Peyer's patch (tissue), 4 donors: ENCODE results near the gene B3GALT5. TPM values are rescaled to one million over a fixed set of nuclear protein-coding genes. Genes with fewer than 3 reads are reported as not detected.

Source experiments
- DNase-seq, 3 donors: peaks; one replicate each; pipeline ENCODE4 v3.0.0-alpha.2; 2017 to 2019
- H3K27ac ChIP-seq, 4 donors: fragments of 200-600 bp; sonication (generic); one replicate each; pipeline ENCODE4 v1.5.1; 2016 to 2019
- H3K27me3 ChIP-seq, 2 donors: fragments of 200-600 bp; sonication (generic); one replicate each; pipeline ENCODE4 v1.5.1; 2019
- H3K36me3 ChIP-seq, 3 donors: fragments of 200-600 bp; sonication (generic); one replicate each; pipeline ENCODE4 v1.5.1; 2016 to 2019
- H3K4me1 ChIP-seq, 4 donors: fragments of 200-600 bp; sonication (generic); one replicate each; pipeline ENCODE4 v1.5.1; 2016 to 2019
- H3K4me3 ChIP-seq, 4 donors: fragments of 200-600 bp; sonication (generic); 1 replicate in 3 of 4; 2 replicates in 1 of 4; pipeline ENCODE4 v1.5.1; 2016 to 2019; ENCODE audit warnings: mild to moderate bottlenecking in 1 of 4
- H3K9me3 ChIP-seq, 4 donors: fragments of 200-600 bp; sonication (generic); one replicate each; pipeline ENCODE4 v1.5.1; 2016 to 2019; ENCODE audit warnings: mild to moderate bottlenecking in 1 of 4
- POLR2A ChIP-seq, 2 donors: fragments of 450-650 bp; IDR thresholded peaks; one replicate each; pipeline ENCODE4 v1.5.1; 2017; ENCODE audit warnings: antibody characterized with exemption in 2 of 2, mild to moderate bottlenecking in 2 of 2, moderate library complexity in 2 of 2
- total RNA-seq, 4 donors: library from RNA; depleted of rRNA; stranded (reverse); fragments of >200 nt; gene quantifications; one replicate each; pipeline ENCODE4 v1.1.0, GENCODE V29; 2016
- TF ChIP-seq, protein P1 (sequence below), 6 experiments: fragments of 450-650 bp in 4 of 6; fragments of 200-600 bp in 2 of 6; sonication (generic) in 1 of 6; IDR thresholded peaks; one replicate each; pipeline ENCODE4 v1.5.1; 2017 to 2019; ENCODE audit warnings: antibody characterized with exemption in 6 of 6, mild to moderate bottlenecking in 3 of 6, moderate library complexity in 1 of 6

The B3GALT5 gene, protein sequence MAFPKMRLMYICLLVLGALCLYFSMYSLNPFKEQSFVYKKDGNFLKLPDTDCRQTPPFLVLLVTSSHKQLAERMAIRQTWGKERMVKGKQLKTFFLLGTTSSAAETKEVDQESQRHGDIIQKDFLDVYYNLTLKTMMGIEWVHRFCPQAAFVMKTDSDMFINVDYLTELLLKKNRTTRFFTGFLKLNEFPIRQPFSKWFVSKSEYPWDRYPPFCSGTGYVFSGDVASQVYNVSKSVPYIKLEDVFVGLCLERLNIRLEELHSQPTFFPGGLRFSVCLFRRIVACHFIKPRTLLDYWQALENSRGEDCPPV
- 100 to 1,000 TPM in 3 of 4 donors, 10 to 100 TPM in 1; 16.5 to 147 (median 125) TPM for total RNA-seq

DNA sequence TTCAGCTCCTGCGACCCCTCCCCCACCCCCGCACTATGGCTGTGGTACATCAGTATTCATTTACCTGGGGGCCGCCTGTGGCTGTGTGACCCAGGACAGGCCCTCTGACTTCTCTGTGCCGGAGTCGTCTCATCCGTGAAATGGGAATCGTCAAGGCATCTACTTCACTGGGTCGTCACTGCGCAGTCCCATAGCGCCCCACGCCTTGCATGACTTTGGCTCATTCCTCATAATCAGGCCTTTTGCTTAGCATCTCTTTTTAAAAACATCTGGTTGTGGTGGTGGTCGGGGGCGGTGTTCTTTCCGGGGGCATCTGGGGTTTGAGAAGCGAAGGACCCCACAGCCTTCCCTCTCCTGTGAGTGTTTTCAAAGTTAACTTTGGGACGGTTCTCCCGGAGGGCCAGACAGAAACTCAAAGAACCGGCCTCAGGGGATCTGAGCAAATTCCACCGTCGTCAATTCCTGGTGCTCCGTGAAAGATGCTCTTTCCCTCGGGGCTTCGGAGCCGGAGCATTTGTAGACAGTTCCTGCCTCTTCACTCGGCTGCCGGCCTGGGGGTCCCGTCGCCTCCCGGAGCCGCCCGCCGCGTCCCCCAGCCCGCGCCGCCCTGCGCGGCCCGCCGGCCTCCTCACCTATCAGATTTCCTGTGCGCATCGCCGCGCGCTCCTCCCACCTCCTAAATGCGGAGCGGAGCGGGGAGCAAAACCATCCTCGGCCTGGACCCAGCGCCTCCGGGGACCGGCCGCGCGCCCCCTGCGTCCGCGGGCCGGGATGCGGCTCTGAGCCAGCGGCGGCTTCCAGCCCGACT, at the start of gene B3GALT5:
Gene B3GALT5, plus strand, starts transcription at position 708 of the 808 bp plus-strand sequence. CDS start 47,620 bp downstream, outside the sequence.
- Histone ChIP-seq H3K4me3 (peak within 1 kb of the TSS in 2 of 4 donors; percentile 46 to 52), H3K27ac (no peak within 1 kb of the TSS), H3K4me1 (no peaks in the 10 kb centered on the region), H3K27me3 (no peaks in the 10 kb centered on the region), H3K36me3 (no peaks in the 10 kb centered on the region), H3K9me3 (no peaks in the 10 kb centered on the region)
- no peak for DNase-seq
- TF ChIP-seq POLR2A (IDR thresholded peaks at IDR 0.05): no peak
- TF ChIP-seq, protein P1, sequence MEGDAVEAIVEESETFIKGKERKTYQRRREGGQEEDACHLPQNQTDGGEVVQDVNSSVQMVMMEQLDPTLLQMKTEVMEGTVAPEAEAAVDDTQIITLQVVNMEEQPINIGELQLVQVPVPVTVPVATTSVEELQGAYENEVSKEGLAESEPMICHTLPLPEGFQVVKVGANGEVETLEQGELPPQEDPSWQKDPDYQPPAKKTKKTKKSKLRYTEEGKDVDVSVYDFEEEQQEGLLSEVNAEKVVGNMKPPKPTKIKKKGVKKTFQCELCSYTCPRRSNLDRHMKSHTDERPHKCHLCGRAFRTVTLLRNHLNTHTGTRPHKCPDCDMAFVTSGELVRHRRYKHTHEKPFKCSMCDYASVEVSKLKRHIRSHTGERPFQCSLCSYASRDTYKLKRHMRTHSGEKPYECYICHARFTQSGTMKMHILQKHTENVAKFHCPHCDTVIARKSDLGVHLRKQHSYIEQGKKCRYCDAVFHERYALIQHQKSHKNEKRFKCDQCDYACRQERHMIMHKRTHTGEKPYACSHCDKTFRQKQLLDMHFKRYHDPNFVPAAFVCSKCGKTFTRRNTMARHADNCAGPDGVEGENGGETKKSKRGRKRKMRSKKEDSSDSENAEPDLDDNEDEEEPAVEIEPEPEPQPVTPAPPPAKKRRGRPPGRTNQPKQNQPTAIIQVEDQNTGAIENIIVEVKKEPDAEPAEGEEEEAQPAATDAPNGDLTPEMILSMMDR (IDR thresholded peaks at IDR 0.05): no peak

DNA sequence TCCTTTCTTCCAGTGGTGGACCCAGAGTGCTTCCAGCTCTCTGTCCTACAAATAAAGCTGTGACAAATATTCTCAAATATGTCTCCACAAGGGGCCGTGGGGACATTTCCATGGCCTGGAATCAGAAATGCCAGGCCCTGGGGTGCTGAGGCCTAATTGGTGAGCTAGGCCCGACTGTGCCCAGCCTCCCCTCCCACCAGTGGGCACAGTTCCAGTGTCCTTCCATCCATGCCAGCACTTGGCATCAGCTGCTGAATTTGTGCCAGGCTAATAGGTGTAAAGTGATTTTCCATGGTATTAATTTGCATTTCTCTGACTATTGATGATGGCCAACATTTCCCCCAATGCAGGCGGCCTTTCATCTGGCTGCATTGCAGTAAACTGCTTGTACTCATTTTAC, 48.5 kb upstream of the B3GALT5 start:
- DNase-seq: no peak
- Histone ChIP-seq H3K4me3 (no peak overlapping the region), H3K27me3 (no peaks in the 10 kb centered on the region), H3K27ac (no peak overlapping the region), H3K4me1 (no peaks in the 10 kb centered on the region), H3K9me3 (no peaks in the 10 kb centered on the region), H3K36me3 (no peaks in the 10 kb centered on the region)
- TF ChIP-seq POLR2A (IDR thresholded peaks at IDR 0.05): no peak
- TF ChIP-seq, protein P1 (IDR thresholded peaks at IDR 0.05): no peak

DNA sequence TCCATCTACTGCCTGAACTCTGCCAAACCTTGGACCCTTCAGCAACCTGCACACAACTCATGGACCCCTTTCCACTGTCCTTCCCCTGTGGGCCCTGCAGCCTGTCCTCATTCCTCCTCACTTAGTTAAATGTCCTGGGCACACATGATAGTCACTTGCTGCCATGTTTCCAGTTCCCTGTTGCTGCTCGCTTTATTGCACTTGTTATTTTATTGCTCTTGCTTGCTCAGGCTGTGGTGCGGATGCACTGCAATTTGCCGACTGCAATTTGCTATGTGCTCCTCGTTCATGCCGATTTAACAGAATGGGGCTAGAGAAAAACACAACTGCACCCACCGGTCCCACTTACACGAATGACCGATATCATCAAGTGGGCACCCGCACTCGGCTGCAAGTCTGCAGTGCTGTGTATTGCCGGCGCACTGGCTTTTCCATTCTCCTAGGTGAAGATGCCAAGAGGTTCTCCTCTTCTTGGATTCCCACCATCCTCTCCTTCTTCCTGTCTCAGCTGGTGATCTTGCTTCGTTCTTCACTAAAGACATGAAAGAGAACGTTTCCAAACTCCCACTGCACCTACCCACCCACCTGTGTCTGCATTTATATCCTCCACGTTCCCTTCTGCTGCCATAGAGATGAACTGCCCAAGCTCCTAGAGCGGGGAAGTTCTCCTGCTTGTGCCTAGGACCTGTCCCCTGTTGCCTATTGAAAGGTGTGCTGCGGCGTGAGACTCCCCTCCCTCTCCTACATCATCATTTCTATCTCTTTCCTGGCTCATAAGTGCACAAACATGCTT, 45.4 kb upstream of the B3GALT5 start:
- H3K4me1 ChIP-seq: no peaks in the 10 kb centered on the region
- H3K36me3 ChIP-seq: no peaks in the 10 kb centered on the region
- DNase-seq: no peak
- no peaks in the 10 kb centered on the region for H3K9me3 ChIP-seq
- no peak overlapping the region for H3K4me3 ChIP-seq
- no peaks in the 10 kb centered on the region for H3K27me3 ChIP-seq
- TF ChIP-seq, protein P1 (IDR thresholded peaks at IDR 0.05): no peak
- TF ChIP-seq POLR2A (IDR thresholded peaks at IDR 0.05): no peak
- H3K27ac ChIP-seq: no peak overlapping the region

DNA sequence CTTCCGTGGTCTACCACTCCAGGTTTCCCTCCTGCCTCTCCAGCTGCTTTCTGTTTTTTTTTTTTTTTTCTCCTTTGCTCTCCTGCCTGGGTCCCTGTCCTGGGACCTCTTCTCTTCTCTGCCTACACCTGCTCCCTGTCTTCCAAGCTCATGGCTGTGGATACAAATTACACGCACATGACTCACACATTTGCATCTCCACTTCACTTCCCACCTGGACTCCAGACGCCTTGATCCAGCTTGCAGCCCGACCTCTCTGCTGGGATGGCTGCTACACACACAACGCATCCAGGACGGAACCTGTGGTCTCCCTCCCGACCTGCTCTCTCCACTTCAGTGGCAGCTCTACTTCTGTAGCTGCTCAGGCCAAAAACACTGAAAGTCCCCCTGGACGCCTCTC, 44.4 kb upstream of the B3GALT5 start:
- no peaks in the 10 kb centered on the region for H3K4me1 ChIP-seq
- H3K9me3 ChIP-seq: no peaks in the 10 kb centered on the region
- DNase-seq: no peak
- no peak overlapping the region for H3K4me3 ChIP-seq
- H3K27ac ChIP-seq: no peak overlapping the region
- H3K36me3 ChIP-seq: no peaks in the 10 kb centered on the region
- no peaks in the 10 kb centered on the region for H3K27me3 ChIP-seq
- TF ChIP-seq POLR2A (IDR thresholded peaks at IDR 0.05): no peak
- TF ChIP-seq, protein P1 (IDR thresholded peaks at IDR 0.05): no peak

DNA sequence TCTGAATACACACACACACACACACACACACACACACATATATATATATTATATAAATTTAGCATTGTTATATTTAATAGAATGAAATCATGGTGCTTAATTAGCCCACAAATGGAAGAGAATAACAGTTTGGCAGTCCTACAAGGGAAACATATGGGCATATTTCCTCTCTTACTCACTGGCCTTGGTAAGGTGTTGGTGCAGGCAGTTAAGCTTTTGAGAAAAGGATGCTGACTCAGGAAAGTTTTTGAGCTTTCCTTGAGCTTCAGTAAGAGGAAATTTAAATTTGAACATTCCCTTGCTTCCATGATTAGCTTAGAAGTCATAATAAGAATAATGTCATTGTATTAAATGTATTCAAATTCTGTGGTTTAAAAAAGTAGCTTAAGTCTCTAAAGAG, 37.0 kb upstream of the B3GALT5 start:
- TF ChIP-seq POLR2A (IDR thresholded peaks at IDR 0.05): no peak
- TF ChIP-seq, protein P1 (IDR thresholded peaks at IDR 0.05): no peak
- no peak for DNase-seq
- Histone ChIP-seq H3K27me3 (no peaks in the 10 kb centered on the region), H3K9me3 (no peaks in the 10 kb centered on the region), H3K27ac (no peak overlapping the region), H3K4me3 (no peak overlapping the region), H3K36me3 (no peaks in the 10 kb centered on the region), H3K4me1 (no peaks in the 10 kb centered on the region)
